Keratinocyte (primary cell): Measurements from ENCODE around the gene CLDN20. TPM values are rescaled to one million over a fixed set of nuclear protein-coding genes. Genes with fewer than 3 reads are reported as not detected.

Experiments used
- DNase-seq: peaks from one replicate; pipeline ENCODE4 v3.0.0-alpha.2; 2011; ENCODE audit warnings: low read depth, missing footprints, low spot score
- FAIRE-seq: peaks from 2 replicates; lab custom pipeline; 2011; peaks lifted over from hg19 to GRCh38; lab: Jason Lieb, UNC
- H2AFZ ChIP-seq: 2 replicates; pipeline ENCODE4 v1.6.0; 2012; ENCODE audit warnings: low read length, control low read depth, inconsistent platforms; ENCODE audit not compliant: control insufficient read depth
- H3K27ac ChIP-seq: 2 replicates; pipeline ENCODE4 v1.5.1; 2011; ENCODE audit warnings: low read length; ENCODE audit not compliant: control insufficient read depth, insufficient read depth
- H3K27me3 ChIP-seq: 3 replicates; pipeline ENCODE4 v1.6.0; 2011; ENCODE audit warnings: low read length; ENCODE audit not compliant: control insufficient read depth, insufficient read depth; ENCODE audit errors: extremely low read depth
- H3K36me3 ChIP-seq, 2 experiments: 2 replicates in 1 of 2; 3 replicates in 1 of 2; pipeline ENCODE4 v1.5.1; 2011; ENCODE audit warnings: low read length in 2 of 2, mild to moderate bottlenecking in 1 of 2; ENCODE audit not compliant: control insufficient read depth in 2 of 2, insufficient read depth in 2 of 2; ENCODE audit errors: extremely low read depth in 1 of 2
- H3K4me1 ChIP-seq: 3 replicates; pipeline ENCODE4 v1.5.1; 2011; ENCODE audit warnings: low read length; ENCODE audit not compliant: control insufficient read depth, insufficient read depth; ENCODE audit errors: extremely low read depth
- H3K4me2 ChIP-seq: 3 replicates; pipeline ENCODE4 v1.6.0; 2011; ENCODE audit warnings: low read depth, low read length; ENCODE audit not compliant: control insufficient read depth, insufficient read depth; ENCODE audit errors: extremely low read depth
- H3K4me3 ChIP-seq, 3 experiments: fragments of 200-600 bp in 1 of 3; sonication (generic) in 1 of 3; 2 replicates in 2 of 3; 3 replicates in 1 of 3; pipeline ENCODE4 v1.5.1; 2011 to 2016; ENCODE audit warnings: low read length in 3 of 3, mild to moderate bottlenecking in 3 of 3, control low read depth in 2 of 3, inconsistent platforms in 1 of 3, low read depth in 1 of 3, mixed read lengths in 1 of 3, mixed run types in 1 of 3, moderate library complexity in 1 of 3; ENCODE audit not compliant: control insufficient read depth in 2 of 3, insufficient read depth in 2 of 3; ENCODE audit errors: extremely low read depth in 1 of 3
- H3K79me2 ChIP-seq: 2 replicates; pipeline ENCODE4 v1.6.0; 2012; ENCODE audit warnings: low read length; ENCODE audit not compliant: control insufficient read depth, insufficient read depth
- H3K9ac ChIP-seq: 3 replicates; pipeline ENCODE4 v1.6.0; 2011; ENCODE audit warnings: low read length; ENCODE audit not compliant: control insufficient read depth, insufficient read depth; ENCODE audit errors: extremely low read depth
- H3K9me1 ChIP-seq: 3 replicates; pipeline ENCODE4 v1.6.0; 2011; ENCODE audit warnings: low read length; ENCODE audit not compliant: control insufficient read depth, insufficient read depth; ENCODE audit errors: extremely low read depth
- H3K9me3 ChIP-seq: 2 replicates; pipeline ENCODE4 v1.5.1; 2012; ENCODE audit warnings: low read depth, low read length; ENCODE audit not compliant: control insufficient read depth
- H4K20me1 ChIP-seq: 3 replicates; pipeline ENCODE4 v1.6.0; 2011; ENCODE audit warnings: low read length; ENCODE audit not compliant: control insufficient read depth, insufficient read depth; ENCODE audit errors: extremely low read depth
- CTCF ChIP-seq, 3 experiments: IDR thresholded peaks in 1 of 3; conservative IDR thresholded peaks in 1 of 3; optimal IDR thresholded peaks in 1 of 3; 2 replicates in 2 of 3; 3 replicates in 1 of 3; pipeline versions ENCODE3 to v1.5.1; 2011; ENCODE audit warnings: low read length in 3 of 3, mild to moderate bottlenecking in 3 of 3, moderate library complexity in 2 of 3, control low read depth in 1 of 3, inconsistent platforms in 1 of 3; ENCODE audit not compliant: insufficient read depth in 2 of 3; ENCODE audit errors: extremely low read depth in 1 of 3
- EZH2 ChIP-seq: IDR thresholded peaks from one replicate; pipeline ENCODE4 v1.6.1; 2012; ENCODE audit warnings: inconsistent platforms, mild to moderate bottlenecking, low read length, moderate library complexity
- dilution Hi-C: fragments of 300-500 bp; cut with MboI; formaldehyde crosslinking; loops from one replicate; pipeline ENCODE4 v1.7.0; 2020; ENCODE audit warnings: low sequenced_read_pairs; ENCODE audit not compliant: extremely low pct_ligation_motif_present
- polyA plus RNA-seq, 5 experiments: library from polyadenylated mRNA; depleted of rRNA in 3 of 5; stranded (reverse) in 3 of 5; stranded (forward) in 1 of 5; unstranded in 1 of 5; fragments of >200 nt; gene quantifications; 1 replicate in 1 of 5; 2 replicates in 3 of 5; 3 replicates in 1 of 5; pipeline versions ENCODE4 v1.2.1 to v1.2.3, GENCODE V29; 2011 to 2012; ENCODE audit warnings: missing spikeins in 2 of 5, low read depth in 1 of 5, low replicate concordance in 1 of 5

The CLDN20 gene
- polyA plus RNA-seq, 1 donor (not counting 4 experiments of a cell fraction or from before 2014, with no cell fraction given): 0.09 TPM

GRCh38 chr6:155240905-155241600, 22.8 kb upstream of the CLDN20 start:
- FAIRE-seq (no peak), DNase-seq (no peak)
- TF ChIP-seq EZH2 (no peak), CTCF (optimal IDR thresholded peaks at IDR 0.05 in 1 of 3, IDR thresholded peaks at IDR 0.05 in 1 of 3, conservative IDR thresholded peaks at IDR 0.05 in 1 of 3; ENCODE audit: extremely low read depth in 1 of 3, insufficient read depth in 2 of 3, low read length in 3 of 3) (no peak)
- H3K27ac ChIP-seq: no peak overlapping the region
- no peak overlapping the region for H3K4me3 ChIP-seq
- H3K4me2 ChIP-seq: no peak overlapping the region
- no peaks in the 10 kb centered on the region for H3K4me1 ChIP-seq
- no peaks in the 10 kb centered on the region for H3K27me3 ChIP-seq
- H2AFZ ChIP-seq: no peak overlapping the region
- no peaks in the 10 kb centered on the region for H3K36me3 ChIP-seq
- H3K9me1 ChIP-seq: no peaks in the 10 kb centered on the region
- no peaks in the 10 kb centered on the region for H4K20me1 ChIP-seq
- no peaks in the 10 kb centered on the region for H3K79me2 ChIP-seq
- no peak overlapping the region for H3K9ac ChIP-seq
- dilution Hi-C loops: no loop called here
- peaks cover 2% of the 10 kb centered on the region for H3K9me3 ChIP-seq

DNA sequence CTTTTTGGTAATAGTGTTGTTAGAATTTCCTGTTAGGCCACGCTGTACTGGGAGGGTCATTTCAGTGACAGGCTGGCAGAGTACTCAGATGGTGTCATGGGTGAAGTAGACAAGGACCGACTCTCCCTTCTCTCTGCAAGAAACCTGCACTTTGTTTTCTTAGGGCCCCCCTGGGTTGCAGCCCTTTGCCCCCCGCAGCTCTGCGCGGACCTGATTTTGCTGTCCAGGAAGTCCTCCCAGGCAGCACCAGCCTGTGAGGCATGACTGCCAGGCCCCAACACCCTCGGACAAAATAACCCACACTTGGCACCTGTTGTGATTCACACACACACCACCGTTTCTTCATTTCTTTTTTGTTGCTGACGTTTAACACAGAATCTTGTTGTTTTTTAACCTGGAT, 21.8 kb upstream of the CLDN20 start:
- Histone ChIP-seq H3K4me2 (no peak overlapping the region), H3K27me3 (no peaks in the 10 kb centered on the region), H3K4me3 (no peak overlapping the region), H4K20me1 (no peaks in the 10 kb centered on the region), H3K9ac (no peak overlapping the region), H3K36me3 (peaks cover 0 to 1% of the 10 kb centered on the region in 2 experiments), H3K4me1 (no peaks in the 10 kb centered on the region), H3K27ac (no peak overlapping the region), H3K79me2 (no peaks in the 10 kb centered on the region), H3K9me3 (peaks cover 2% of the 10 kb centered on the region), H2AFZ (no peak overlapping the region), H3K9me1 (no peaks in the 10 kb centered on the region)
- dilution Hi-C loops: no loop called here
- TF ChIP-seq CTCF (optimal IDR thresholded peaks at IDR 0.05 in 1 of 3, IDR thresholded peaks at IDR 0.05 in 1 of 3, conservative IDR thresholded peaks at IDR 0.05 in 1 of 3; ENCODE audit: extremely low read depth in 1 of 3, insufficient read depth in 2 of 3, low read length in 3 of 3) (no peak), EZH2 (no peak)
- FAIRE-seq (no peak), DNase-seq (no peak)
